GM23248 (cell line): ENCODE measurements around the gene PTPRN2. TPM values are rescaled to one million over a fixed set of nuclear protein-coding genes. Genes with fewer than 3 reads are reported as not detected.

ENCODE experiments used
- DNase-seq: peaks from one replicate; pipeline ENCODE4 v3.0.0-alpha.2; 2015
- H2AFZ ChIP-seq: fragments of 200-600 bp; sonication (generic); 2 replicates; pipeline ENCODE4 v1.6.1; 2016; ENCODE audit warnings: antibody characterized with exemption
- H3F3A ChIP-seq: fragments of 200-600 bp; sonication (generic); 2 replicates; pipeline ENCODE4 v1.6.1; 2016; ENCODE audit warnings: mild to moderate bottlenecking, antibody characterized with exemption, mixed run types; ENCODE audit not compliant: insufficient read depth
- H3K27ac ChIP-seq: fragments of 200-600 bp; sonication (generic); 2 replicates; pipeline ENCODE4 v1.5.1; 2016; ENCODE audit warnings: mild to moderate bottlenecking
- H3K27me3 ChIP-seq: fragments of 200-600 bp; sonication (generic); replicated peaks from 2 replicates; pipeline ENCODE4 v1.6.1; 2016; ENCODE audit warnings: mild to moderate bottlenecking; ENCODE audit not compliant: insufficient read depth
- H3K36me3 ChIP-seq: fragments of 200-600 bp; sonication (generic); 2 replicates; pipeline ENCODE4 v1.6.1; 2016; ENCODE audit warnings: low read depth, mild to moderate bottlenecking
- H3K4me1 ChIP-seq: fragments of 200-600 bp; sonication (generic); 2 replicates; pipeline ENCODE4 v1.6.1; 2016; ENCODE audit warnings: mild to moderate bottlenecking; ENCODE audit not compliant: insufficient read depth
- H3K4me2 ChIP-seq: fragments of 200-600 bp; sonication (generic); one replicate; pipeline ENCODE4 v1.6.1; 2016; ENCODE audit warnings: mild to moderate bottlenecking; ENCODE audit not compliant: unreplicated experiment
- H3K4me3 ChIP-seq: fragments of 200-600 bp; sonication (generic); 2 replicates; pipeline ENCODE4 v1.5.1; 2016; ENCODE audit warnings: mild to moderate bottlenecking
- H3K79me2 ChIP-seq: fragments of 200-600 bp; sonication (generic); 2 replicates; pipeline ENCODE4 v1.6.1; 2016; ENCODE audit warnings: mild to moderate bottlenecking; ENCODE audit not compliant: insufficient read depth
- H3K9ac ChIP-seq: fragments of 200-600 bp; sonication (generic); 2 replicates; pipeline ENCODE4 v1.6.1; 2016; ENCODE audit warnings: mild to moderate bottlenecking
- H3K9me2 ChIP-seq: fragments of 200-600 bp; sonication (generic); 2 replicates; pipeline ENCODE4 v1.6.1; 2016; ENCODE audit warnings: mixed run types, mild to moderate bottlenecking, moderate library complexity; ENCODE audit not compliant: insufficient read depth
- H3K9me3 ChIP-seq: fragments of 200-600 bp; sonication (generic); one replicate; pipeline ENCODE4 v1.6.1; 2017; ENCODE audit warnings: low read depth
- H4K20me1 ChIP-seq: fragments of 200-600 bp; sonication (generic); 2 replicates; pipeline ENCODE4 v1.6.0; 2016; ENCODE audit not compliant: insufficient read depth
- EZH2 ChIP-seq: fragments of 200-600 bp; sonication (generic); IDR thresholded peaks from 2 replicates; pipeline ENCODE4 v1.6.1; 2018; ENCODE audit warnings: antibody characterized with exemption, mild to moderate bottlenecking; ENCODE audit not compliant: insufficient read depth, poor library complexity, severe bottlenecking
- EZH2phosphoT487 ChIP-seq: fragments of 200-600 bp; sonication (generic); IDR thresholded peaks from 2 replicates; pipeline ENCODE4 v1.6.1; 2018; ENCODE audit warnings: antibody characterized with exemption, moderate library complexity, mild to moderate bottlenecking, low read depth; ENCODE audit not compliant: insufficient read depth
- WGBS, 2 experiments: methylation state at CpG; one replicate each; pipeline ENCODE4 v1.1.6; 2015 to 2017; ENCODE audit warnings: low lambda C conversion rate in 2 of 2, low coverage in 1 of 2; ENCODE audit errors: missing lambda C conversion rate in 2 of 2; 5-methylcytosine and 5-hydroxymethylcytosine counted together
- in situ Hi-C: fragments of 300-500 bp; cut with MboI; formaldehyde crosslinking; loops from 2 replicates; pipeline ENCODE4 v1.15.0; 2020
- polyA plus RNA-seq: library from polyadenylated mRNA; unstranded; fragments of >200 nt; fragmentation: Nextera tagmentation; extraction: Ambion mirVana; gene quantifications from 2 replicates; pipeline ENCODE4 v1.2.1, GENCODE V29; 2016
- total RNA-seq: library from RNA; depleted of rRNA; stranded (reverse); fragments of >200 nt; shearing (Covaris generic); gene quantifications from 2 replicates; pipeline ENCODE4 v1.2.3, GENCODE V29; 2014

The PTPRN2 gene
- total and polyA plus RNA-seq, 2 experiments from 2014 or later, result 0.13 TPM; not detected in 1

DNA sequence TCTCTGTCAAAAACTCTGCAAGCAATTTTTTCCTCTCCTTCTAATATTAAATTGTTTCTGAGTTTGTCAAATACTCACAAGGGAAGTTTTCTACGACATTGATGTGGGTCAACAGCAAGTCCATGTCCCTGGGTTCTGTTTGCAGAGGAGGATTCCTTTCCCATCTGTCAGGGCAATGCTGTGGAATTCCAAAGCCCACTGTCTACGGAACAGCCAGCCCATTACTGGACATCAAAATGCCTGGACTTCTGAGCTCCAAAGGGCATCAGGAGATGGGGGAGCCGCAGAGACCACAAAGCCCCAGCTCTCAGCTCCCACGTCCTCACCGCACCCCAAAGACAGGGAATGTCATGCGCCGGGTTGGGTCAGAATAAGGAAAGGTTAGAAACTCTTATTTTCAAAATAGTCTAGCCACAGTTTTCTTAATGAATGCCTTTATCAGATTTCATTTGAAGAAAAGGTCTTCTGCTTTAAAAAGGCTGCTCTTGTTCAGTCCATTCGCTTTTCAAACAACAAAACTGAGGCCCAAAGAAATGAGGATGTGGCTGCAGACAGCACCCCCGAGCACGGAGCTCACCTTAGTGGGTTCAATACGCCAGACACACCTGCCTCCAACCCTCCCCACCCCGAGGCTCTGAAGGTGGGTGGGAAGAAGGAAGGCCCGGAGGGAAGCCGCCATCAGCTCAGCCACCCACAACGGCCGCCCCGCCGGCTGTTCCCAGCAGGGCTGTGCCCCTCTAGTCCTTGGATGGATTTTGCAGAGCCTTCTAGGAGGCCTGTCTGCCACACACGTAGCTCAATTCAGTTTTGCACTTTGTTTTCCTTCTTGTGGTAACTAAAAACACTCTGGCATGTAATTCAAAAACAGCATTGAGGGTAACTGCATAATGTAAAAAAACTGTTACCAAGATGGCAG lies 44.7 kb downstream of the PTPRN2 start:
- WGBS, 2 experiments, result 28% methylated on average over 19 of the region's 19 CpGs
- no peaks in the 10 kb centered on the region for H3F3A ChIP-seq
- no peak overlapping the region for H3K4me3 ChIP-seq
- in situ Hi-C loops, result no loop called here
- no peaks in the 10 kb centered on the region for H3K9me2 ChIP-seq
- H3K27me3 ChIP-seq, result no peaks in the 10 kb centered on the region
- H3K36me3 ChIP-seq, result no peaks in the 10 kb centered on the region
- no peaks in the 10 kb centered on the region for H3K9me3 ChIP-seq
- no peaks in the 10 kb centered on the region for H3K79me2 ChIP-seq
- H3K4me2 ChIP-seq, result no peak overlapping the region
- no peak overlapping the region for H2AFZ ChIP-seq
- DNase-seq, result no peak
- H4K20me1 ChIP-seq, result no peaks in the 10 kb centered on the region
- no peak overlapping the region for H3K9ac ChIP-seq
- no peak overlapping the region for H3K27ac ChIP-seq
- H3K4me1 ChIP-seq, result no peaks in the 10 kb centered on the region
- TF ChIP-seq EZH2, result no peak
- no peak for TF ChIP-seq EZH2phosphoT487

DNA sequence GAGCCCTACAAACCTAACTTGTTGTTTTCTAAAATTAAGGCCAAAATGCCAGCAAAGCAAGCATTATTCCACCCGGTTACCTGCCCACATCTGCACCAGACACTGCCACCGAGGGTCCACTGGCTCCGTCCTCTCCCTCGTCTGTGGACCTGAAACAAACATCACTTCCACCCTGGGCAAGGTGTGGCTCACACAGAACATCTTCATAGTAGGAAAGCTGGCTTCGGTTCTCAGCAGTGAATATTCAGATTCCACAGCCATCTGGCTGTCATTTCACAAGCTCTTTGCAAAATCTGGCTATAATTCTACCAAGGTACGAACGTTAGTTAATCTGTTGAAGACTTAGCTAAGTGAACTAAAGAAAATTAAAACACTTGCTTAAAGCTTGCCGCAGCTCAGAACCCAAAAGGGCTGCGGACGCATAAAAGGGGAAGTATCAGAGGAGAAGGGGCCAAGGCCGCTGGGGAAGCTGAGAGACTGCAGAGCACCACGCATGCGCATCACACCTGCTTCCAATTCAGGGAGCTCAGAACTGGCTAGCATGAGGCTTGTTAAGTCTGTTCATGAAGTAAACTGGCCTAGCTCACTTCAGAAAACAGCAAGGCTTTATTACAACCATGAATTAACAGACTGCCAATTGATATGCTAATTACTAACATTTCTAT lies 46.1 kb downstream of the PTPRN2 start:
- Histone ChIP-seq H3K27me3 (no peaks in the 10 kb centered on the region), H3F3A (no peaks in the 10 kb centered on the region), H3K4me3 (no peak overlapping the region), H3K4me2 (no peak overlapping the region), H3K4me1 (no peaks in the 10 kb centered on the region), H3K9ac (no peak overlapping the region), H4K20me1 (no peaks in the 10 kb centered on the region), H3K9me2 (no peaks in the 10 kb centered on the region), H3K27ac (no peak overlapping the region), H2AFZ (no peak overlapping the region), H3K9me3 (no peaks in the 10 kb centered on the region), H3K79me2 (no peaks in the 10 kb centered on the region), H3K36me3 (no peaks in the 10 kb centered on the region)
- in situ Hi-C loops, result no loop called here
- TF ChIP-seq EZH2 (no peak), EZH2phosphoT487 (no peak)
- DNase-seq, result no peak
- WGBS, 2 experiments, result 6 to 8% methylated on average over 13 of the region's 13 CpGs

DNA sequence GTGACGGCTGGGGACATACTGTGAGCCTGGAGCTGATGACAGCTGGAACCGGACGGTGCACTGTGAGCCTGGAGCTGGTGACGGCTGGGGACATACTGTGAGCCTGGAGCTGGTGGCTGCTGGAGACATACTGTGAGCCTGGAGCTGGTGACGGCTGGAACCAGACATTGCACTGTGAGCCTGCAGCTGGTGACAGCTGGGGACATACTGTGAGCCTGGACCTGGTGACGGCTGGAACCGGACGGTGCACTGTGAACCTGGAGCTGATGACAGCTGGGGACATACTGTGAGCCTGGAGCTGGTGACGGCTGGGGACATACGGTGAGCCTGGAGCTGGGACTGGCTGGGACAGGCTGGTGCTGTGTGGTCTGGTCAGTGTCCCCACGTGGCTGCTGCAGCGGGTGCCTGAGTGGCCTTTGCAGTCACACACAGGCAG lies 47.9 kb downstream of the PTPRN2 start:
- Histone ChIP-seq H3K36me3 (no peaks in the 10 kb centered on the region), H3K27me3 (no peaks in the 10 kb centered on the region), H3K27ac (no peak overlapping the region), H3K4me1 (no peaks in the 10 kb centered on the region), H3K4me3 (no peak overlapping the region), H3K9me2 (no peaks in the 10 kb centered on the region), H3K9me3 (no peaks in the 10 kb centered on the region), H2AFZ (no peak overlapping the region), H3K4me2 (no peak overlapping the region), H4K20me1 (no peaks in the 10 kb centered on the region), H3K79me2 (no peaks in the 10 kb centered on the region), H3F3A (no peaks in the 10 kb centered on the region), H3K9ac (no peak overlapping the region)
- DNase-seq, result no peak
- in situ Hi-C loops, result no loop called here
- no peak for TF ChIP-seq EZH2
- no peak for TF ChIP-seq EZH2phosphoT487
- 41 to 45% methylated on average over 10 to 12 of the region's 12 CpGs for WGBS, 2 experiments

DNA sequence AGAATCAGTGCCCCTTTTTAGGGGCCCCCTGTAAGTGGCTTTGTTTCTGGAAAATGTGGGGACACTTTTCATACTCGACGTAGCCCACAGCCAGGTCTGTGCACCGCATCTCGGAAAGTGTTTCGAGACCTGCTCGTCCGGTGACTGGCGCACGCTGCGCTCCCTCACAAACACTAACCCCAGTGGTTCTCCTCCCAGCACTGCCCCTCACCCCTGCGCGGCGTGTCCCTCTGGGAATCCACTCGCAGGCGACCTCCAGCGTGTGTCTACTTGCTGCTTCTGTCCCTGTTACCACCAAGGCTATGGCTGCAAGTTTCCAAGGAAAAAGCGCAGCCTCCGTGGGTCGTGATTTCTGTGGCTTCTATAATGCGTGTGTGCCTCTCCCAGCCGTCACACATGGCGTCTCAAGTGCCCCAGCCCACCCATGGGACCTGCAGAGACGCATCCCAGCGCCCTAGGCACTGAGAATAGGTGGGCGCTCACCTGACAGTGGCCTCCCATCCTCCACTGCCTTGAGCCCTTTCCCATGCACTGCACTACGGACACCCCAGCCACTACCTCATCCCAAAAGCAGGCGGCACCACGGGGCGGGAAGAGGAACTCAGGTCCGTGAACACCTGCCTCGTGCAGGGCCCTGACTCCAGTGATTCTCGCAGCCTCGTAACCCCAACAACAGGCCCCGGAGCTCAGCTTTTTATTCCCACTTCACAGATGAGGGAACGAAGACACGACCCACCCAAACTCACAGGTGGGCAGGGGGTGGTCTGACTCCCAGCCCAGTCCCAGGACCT lies 49.3 kb downstream of the PTPRN2 start:
- no peak for TF ChIP-seq EZH2
- Histone ChIP-seq H3K27me3 (no peaks in the 10 kb centered on the region), H3K27ac (no peak overlapping the region), H3K36me3 (no peaks in the 10 kb centered on the region), H3K9me3 (no peaks in the 10 kb centered on the region), H3K9ac (no peak overlapping the region), H3K4me1 (no peaks in the 10 kb centered on the region), H4K20me1 (no peaks in the 10 kb centered on the region), H2AFZ (no peak overlapping the region), H3K9me2 (no peaks in the 10 kb centered on the region), H3K79me2 (no peaks in the 10 kb centered on the region), H3K4me3 (no peak overlapping the region), H3F3A (no peaks in the 10 kb centered on the region), H3K4me2 (no peak overlapping the region)
- DNase-seq, result no peak
- in situ Hi-C loops, result no loop called here
- WGBS, 2 experiments, result 49 to 52% methylated on average over 36 of the region's 36 CpGs
